ENCODE data around the gene LDLRAD4. TPM values are rescaled to one million over a fixed set of nuclear protein-coding genes. Genes with fewer than 3 reads are reported as not detected.

Gene LDLRAD4
- total RNA-seq, 1 donor = 0.43 TPM

GRCh38 chr18:13619505-13620205, 401.1 kb downstream of the LDLRAD4 start:
- TF ChIP-seq CTCF (IDR thresholded peaks at IDR 0.05; ENCODE audit: insufficient read depth, low read depth, low read length) = no peak
- H3K4me3 ChIP-seq (ENCODE audit: low read depth, low read length) = no peak overlapping the region
- DNase-seq (ENCODE audit: low read depth) = no peak

- no peak overlapping the region for H3K4me3 ChIP-seq (ENCODE audit: low read depth, low read length)
- no peak for DNase-seq (ENCODE audit: low read depth)
- TF ChIP-seq CTCF (IDR thresholded peaks at IDR 0.05; ENCODE audit: insufficient read depth, low read depth, low read length) = no peak
Measured at GRCh38 chr18:13620206-13620672, 401.7 kb downstream of the LDLRAD4 start.

GRCh38 chr18:13620818-13621445, 402.4 kb downstream of the LDLRAD4 start:
- no peak for DNase-seq (ENCODE audit: low read depth)
- no peak for TF ChIP-seq CTCF (IDR thresholded peaks at IDR 0.05; ENCODE audit: insufficient read depth, low read depth, low read length)
- H3K4me3 ChIP-seq (ENCODE audit: low read depth, low read length) = no peak overlapping the region

GRCh38 chr18:13621446-13621849, 402.9 kb downstream of the LDLRAD4 start:
- H3K4me3 ChIP-seq (ENCODE audit: low read depth, low read length) = no peak overlapping the region
- no peak for DNase-seq (ENCODE audit: low read depth)
- TF ChIP-seq CTCF (IDR thresholded peaks at IDR 0.05; ENCODE audit: insufficient read depth, low read depth, low read length) = no peak

GRCh38 chr18:13621886-13622619, 403.5 kb downstream of the LDLRAD4 start:
- no peak for TF ChIP-seq CTCF (IDR thresholded peaks at IDR 0.05; ENCODE audit: insufficient read depth, low read depth, low read length)
- DNase-seq (ENCODE audit: low read depth) = no peak
- no peak overlapping the region for H3K4me3 ChIP-seq (ENCODE audit: low read depth, low read length)

GRCh38 chr18:13622751-13623150, 404.2 kb downstream of the LDLRAD4 start:
- no peak overlapping the region for H3K4me3 ChIP-seq (ENCODE audit: low read depth, low read length)
- TF ChIP-seq CTCF (IDR thresholded peaks at IDR 0.05; ENCODE audit: insufficient read depth, low read depth, low read length) = no peak

More at GRCh38 chr18:13622751-13623150, 404.2 kb downstream of the LDLRAD4 start:
- no peak for DNase-seq (ENCODE audit: low read depth)

Measured in fibroblast of villous mesenchyme (primary cell).